Prostate gland (tissue), 2 donors: ENCODE measurements around the gene NEO1.

Source experiments
- POLR2A ChIP-seq: fragments of 450-650 bp; IDR thresholded peaks from one replicate; pipeline ENCODE4 v1.6.1; 2016; ENCODE audit warnings: antibody characterized with exemption, mild to moderate bottlenecking
- POLR2AphosphoS5 ChIP-seq: sonication (generic); formaldehyde crosslinking; IDR thresholded peaks from one replicate; pipeline ENCODE4 v1.6.1; 2017; ENCODE audit warnings: antibody characterized with exemption
- TF ChIP-seq, protein P1 (sequence below), 4 experiments: fragments of 200-600 bp in 2 of 4; fragments of 450-650 bp in 2 of 4; sonication (generic) in 2 of 4; IDR thresholded peaks; 1 replicate in 3 of 4; 2 replicates in 1 of 4; pipeline ENCODE4 v1.5.1; 2016 to 2019; ENCODE audit warnings: antibody characterized with exemption in 4 of 4, mild to moderate bottlenecking in 2 of 4, moderate library complexity in 2 of 4

DNA sequence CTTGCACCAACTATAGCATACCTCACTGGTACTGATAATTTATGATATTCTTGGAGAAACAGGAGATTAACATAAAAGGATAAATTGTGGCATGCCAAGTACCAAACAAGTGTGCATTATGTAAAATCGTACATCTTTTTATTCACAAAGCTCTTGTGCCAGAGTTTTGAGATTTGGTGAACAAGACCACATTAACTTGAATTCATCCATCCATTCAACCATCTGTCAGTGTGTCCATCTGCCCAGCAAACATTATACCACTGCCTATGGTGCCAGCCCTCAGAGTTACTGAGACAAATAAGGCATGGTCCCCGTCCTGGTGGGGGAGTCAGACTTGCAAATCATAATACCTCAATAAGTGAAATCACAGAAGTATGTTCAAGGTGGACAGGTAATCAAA lies 17.0 kb upstream of the NEO1 start:
- TF ChIP-seq POLR2A (no peak), POLR2AphosphoS5 (no peak)
- TF ChIP-seq, protein P1, sequence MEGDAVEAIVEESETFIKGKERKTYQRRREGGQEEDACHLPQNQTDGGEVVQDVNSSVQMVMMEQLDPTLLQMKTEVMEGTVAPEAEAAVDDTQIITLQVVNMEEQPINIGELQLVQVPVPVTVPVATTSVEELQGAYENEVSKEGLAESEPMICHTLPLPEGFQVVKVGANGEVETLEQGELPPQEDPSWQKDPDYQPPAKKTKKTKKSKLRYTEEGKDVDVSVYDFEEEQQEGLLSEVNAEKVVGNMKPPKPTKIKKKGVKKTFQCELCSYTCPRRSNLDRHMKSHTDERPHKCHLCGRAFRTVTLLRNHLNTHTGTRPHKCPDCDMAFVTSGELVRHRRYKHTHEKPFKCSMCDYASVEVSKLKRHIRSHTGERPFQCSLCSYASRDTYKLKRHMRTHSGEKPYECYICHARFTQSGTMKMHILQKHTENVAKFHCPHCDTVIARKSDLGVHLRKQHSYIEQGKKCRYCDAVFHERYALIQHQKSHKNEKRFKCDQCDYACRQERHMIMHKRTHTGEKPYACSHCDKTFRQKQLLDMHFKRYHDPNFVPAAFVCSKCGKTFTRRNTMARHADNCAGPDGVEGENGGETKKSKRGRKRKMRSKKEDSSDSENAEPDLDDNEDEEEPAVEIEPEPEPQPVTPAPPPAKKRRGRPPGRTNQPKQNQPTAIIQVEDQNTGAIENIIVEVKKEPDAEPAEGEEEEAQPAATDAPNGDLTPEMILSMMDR (IDR thresholded peaks at IDR 0.05): no peak
